Measurements from ENCODE around the gene NPPB. TPM values are rescaled to one million over a fixed set of nuclear protein-coding genes. Genes with fewer than 3 reads are reported as not detected.

The NPPB gene
- total RNA-seq (2022; extraction: Qiagen RNA extraction): 0.22 TPM in 1 of 5 replicates, not detected in the others

GRCh38 chr1:11858613-11858967 lies at the start of gene NPPB:
Gene NPPB (minus strand): TSS chr1:11858945. CDS start chr1:11858833, 112 bp downstream.

GRCh38 chr1:11847667-11848372 lies 10.9 kb downstream of the NPPB start, which contains the start of gene NPPA:
Gene NPPA (minus strand): TSS chr1:11847783. CDS start chr1:11847684, 99 bp downstream.

Other genes with a start within 250 kb of the NPPB start
- 6.9 to 10.3 TPM (median 9.1 TPM) in 5 replicates for gene FBXO2, start 204.5 kb downstream of the NPPB start, total RNA-seq (2022; extraction: Qiagen RNA extraction)
- gene FBXO44, start 204.1 kb downstream of the NPPB start, total RNA-seq (2022; extraction: Qiagen RNA extraction): 13.5 to 19.8 TPM (median 16.0 TPM) in 5 replicates
- 7.4 to 10.4 TPM (median 8.0 TPM) in 5 replicates for gene FBXO6, start 194.7 kb downstream of the NPPB start, total RNA-seq (2022; extraction: Qiagen RNA extraction)
- 42.4 to 53.7 TPM (median 51.6 TPM) in 5 replicates for gene MAD2L2, start 177.8 kb downstream of the NPPB start, total RNA-seq (2022; extraction: Qiagen RNA extraction)
- gene DRAXIN, start 167.2 kb downstream of the NPPB start, total RNA-seq (2022; extraction: Qiagen RNA extraction): 0.03 to 0.07 TPM (median 0.06 TPM) in 5 replicates
- 78.1 to 105 TPM (median 96.0 TPM) in 5 replicates for gene AGTRAP, start 122.8 kb downstream of the NPPB start, total RNA-seq (2022; extraction: Qiagen RNA extraction)
- not detected in 5 replicates for gene C1orf167, start 96.8 kb downstream of the NPPB start, total RNA-seq (2022; extraction: Qiagen RNA extraction)
- 3.1 to 5.1 TPM (median 4.5 TPM) in 5 replicates for gene MTHFR, start 53.0 kb downstream of the NPPB start, total RNA-seq (2022; extraction: Qiagen RNA extraction)
- gene CLCN6, start 52.8 kb downstream of the NPPB start, total RNA-seq (2022; extraction: Qiagen RNA extraction): 4.7 to 6.1 TPM (median 5.9 TPM) in 5 replicates
- not detected in 5 replicates for gene NPPA, start 11.2 kb downstream of the NPPB start, total RNA-seq (2022; extraction: Qiagen RNA extraction)
- gene KIAA2013, start 67.5 kb upstream of the NPPB start, total RNA-seq (2022; extraction: Qiagen RNA extraction): 27.9 to 47.3 TPM (median 45.4 TPM) in 5 replicates
- gene PLOD1, start 75.8 kb upstream of the NPPB start, total RNA-seq (2022; extraction: Qiagen RNA extraction): 71.8 to 86.3 TPM (median 84.5 TPM) in 5 replicates
- 28.9 to 34.7 TPM (median 33.2 TPM) in 5 replicates for gene MFN2, start 121.5 kb upstream of the NPPB start, total RNA-seq (2022; extraction: Qiagen RNA extraction)
- gene MIIP, start 160.6 kb upstream of the NPPB start, total RNA-seq (2022; extraction: Qiagen RNA extraction): 11.0 to 17.0 TPM (median 14.4 TPM) in 5 replicates
- gene TNFRSF8, start 204.4 kb upstream of the NPPB start, total RNA-seq (2022; extraction: Qiagen RNA extraction): 0.09 to 0.16 TPM (median 0.13 TPM) in 5 replicates